Measurements from ENCODE around the gene OR5M11.
"Not testable (repeated sequence)": the region's sequence is repeated elsewhere in the genome, so short reads cannot be mapped to it uniquely, and the experiment has no call there.

OR5M11 gene

GRCh38 chr11:56543157-56543556 lies at the start of gene OR5M11:
Gene OR5M11, minus strand, starts transcription at chr11:56543257. Its CDS starts 0 bp downstream, at chr11:56543257.
- DNase-seq = no peak

GRCh38 chr11:56592088-56592717 lies 49.1 kb upstream of the OR5M11 start:
- not testable (repeated sequence) for DNase-seq

DNA sequence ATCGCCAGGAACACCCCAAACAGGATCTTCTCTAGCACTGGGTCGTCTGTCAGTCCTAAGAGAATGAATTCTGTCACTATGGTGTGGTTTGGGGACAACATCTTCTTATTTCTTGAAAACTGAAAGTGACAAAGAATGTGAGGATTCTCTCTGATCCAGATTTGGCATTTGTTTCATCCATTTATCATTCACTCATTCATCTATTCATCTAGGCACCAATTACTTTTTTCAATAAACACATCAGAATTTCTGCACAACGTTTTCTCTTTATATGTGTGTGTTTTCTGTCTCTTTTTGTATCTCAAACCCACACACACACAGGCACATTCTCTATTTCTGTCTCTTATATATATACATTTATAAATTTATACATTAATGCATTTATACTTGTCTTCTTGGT lies 34.6 kb upstream of the OR5M11 start, which contains the start of gene OR5M10:
TSS of gene OR5M10 (minus strand) at position 101 of the 400 bp plus-strand sequence. CDS start at position 101, 0 bp downstream.
- no peak for DNase-seq

DNA sequence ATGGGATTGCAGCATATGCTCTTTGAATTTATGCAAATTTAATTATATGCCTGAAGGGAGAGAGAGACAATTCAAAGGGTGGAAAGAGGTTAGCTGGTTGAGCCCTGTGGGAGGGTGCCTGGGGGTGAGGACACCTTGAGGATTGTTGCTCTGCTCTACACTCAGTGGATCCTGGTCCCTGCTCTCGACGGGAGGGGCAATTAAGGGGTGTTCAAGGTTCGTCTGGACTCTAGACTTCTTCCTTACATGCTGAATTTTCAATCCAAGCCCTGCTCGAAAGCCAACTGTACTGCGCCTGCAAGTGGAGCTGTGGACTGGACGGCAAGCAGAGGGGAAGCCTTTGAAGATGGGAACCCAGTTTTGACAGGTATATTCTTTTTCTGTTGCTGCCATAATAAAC lies 15.5 kb upstream of the OR5M11 start:
- DNase-seq = no peak

GRCh38 chr11:56554691-56555090 lies 11.6 kb upstream of the OR5M11 start:
- DNase-seq = not testable (repeated sequence)

DNA sequence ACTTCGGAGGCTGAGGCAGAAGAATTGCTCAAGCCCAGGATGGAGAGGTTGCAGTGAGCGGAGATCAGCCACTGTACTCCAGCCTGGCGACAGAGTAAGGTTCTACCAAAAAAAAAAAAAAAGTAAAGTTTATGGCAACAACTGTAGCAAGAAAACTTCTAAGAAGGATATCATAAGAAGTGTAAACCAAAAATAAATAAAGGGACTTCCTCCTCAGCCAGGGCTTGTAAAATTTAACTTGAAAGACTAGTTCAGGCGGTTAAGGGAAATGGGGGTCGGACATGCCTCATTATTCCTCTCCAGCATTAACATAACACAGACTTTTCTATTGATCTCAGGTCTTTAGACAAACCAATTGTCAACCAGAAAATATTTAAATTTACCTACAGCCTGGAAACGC lies 2.5 kb upstream of the OR5M11 start:
- DNase-seq = no peak

DNA sequence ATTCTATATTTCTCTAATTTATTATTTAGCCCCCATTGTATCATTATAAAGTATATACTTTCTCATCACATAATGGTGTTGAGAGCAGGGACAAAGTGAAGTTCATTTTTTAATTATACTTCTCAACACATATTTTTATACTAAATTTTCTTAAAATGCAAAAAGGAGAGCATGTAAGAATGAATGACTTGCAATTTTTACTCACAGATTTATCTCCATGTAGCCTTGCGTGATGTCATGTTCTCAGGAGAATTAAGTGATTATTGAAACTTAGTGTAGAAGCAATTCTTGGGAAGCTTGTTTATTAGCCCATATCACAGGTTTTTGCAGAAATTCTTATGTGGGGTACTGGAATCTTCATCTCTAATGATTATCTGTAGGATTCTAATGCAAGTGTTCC lies 682 bp upstream of the OR5M11 start:
- no peak for DNase-seq

- no peak for DNase-seq
Measured at GRCh38 chr11:56533054-56533740, 9.9 kb downstream of the OR5M11 start.

DNA sequence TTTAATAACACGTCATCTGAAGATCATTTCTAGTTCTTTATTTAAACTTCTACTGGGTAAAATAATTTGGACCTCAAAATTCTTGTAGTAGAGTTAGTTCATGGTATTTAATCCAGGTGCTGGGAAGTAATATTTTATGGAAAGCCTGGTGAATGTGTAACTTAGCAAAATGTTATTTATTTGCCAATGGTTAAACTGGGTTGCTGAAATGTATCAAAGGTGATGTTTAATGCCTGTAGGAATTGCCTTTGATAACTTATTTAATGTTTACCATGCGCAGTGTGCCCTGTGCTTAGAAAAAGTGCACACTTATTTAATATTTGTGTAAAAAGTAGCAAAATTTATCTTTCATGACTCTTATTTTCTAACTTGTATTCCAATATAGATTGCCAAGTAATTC lies 11.2 kb downstream of the OR5M11 start:
- DNase-seq = no peak

DNA sequence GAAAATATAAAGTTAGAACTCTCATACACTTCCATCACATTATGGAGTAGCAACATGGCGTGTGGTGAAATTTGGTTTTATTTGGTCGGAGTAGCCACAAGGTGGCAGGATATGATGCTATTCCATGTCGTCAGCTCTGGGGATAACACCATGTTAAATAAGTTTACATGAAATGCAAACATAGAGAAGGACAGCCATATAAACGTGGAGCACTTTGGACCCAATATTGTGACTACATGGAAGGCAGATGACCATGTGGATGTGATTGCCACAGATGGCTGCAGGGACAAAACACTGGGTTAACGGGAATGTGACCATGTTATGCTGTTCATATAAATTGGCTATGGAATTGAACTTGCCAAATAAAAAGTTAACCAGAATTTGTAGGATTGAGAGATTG lies 21.0 kb downstream of the OR5M11 start:
- DNase-seq = no peak

- DNase-seq = no peak
Measured at GRCh38 chr11:56513280-56513679, 29.8 kb downstream of the OR5M11 start.

GRCh38 chr11:56509439-56509838 lies 33.6 kb downstream of the OR5M11 start:
- DNase-seq = no peak

- no peak for DNase-seq
Measured at GRCh38 chr11:56497010-56497409, 46.0 kb downstream of the OR5M11 start.

GRCh38 chr11:56495117-56495516 lies 47.9 kb downstream of the OR5M11 start:
- DNase-seq = no peak

All from NCI-H187 treated with DMSO at 0.1 percent for 48 hours (cell line).